ENCODE data around the gene OPRPN.

Gene OPRPN

GRCh38 chr4:70399319-70399718 is 1.6 kb downstream of the OPRPN start:
- H4K8ac ChIP-seq (ENCODE audit: low read depth, low read length): no peak overlapping the region
- H3K36me3 ChIP-seq (replicated peaks in 1 of 2; ENCODE audit: control insufficient read depth in 2 of 2, insufficient read depth in 2 of 2, low read length in 2 of 2): no peaks in the 10 kb centered on the region
- no CpG with 5 or more reads among the region's 1 CpG for WGBS, 2 donors (ENCODE audit: extremely low coverage in 2 of 2, insufficient read length in 2 of 2, insufficient replicate concordance in 1 of 2)

GRCh38 chr4:70402762-70403161 is 5.0 kb downstream of the OPRPN start:
- H3K9ac ChIP-seq (ENCODE audit: low read depth, low read length, poor library complexity): no peak overlapping the region
- no peak overlapping the region for H2BK15ac ChIP-seq (ENCODE audit: low read length)
- no peak for DNase-seq (ENCODE audit: low spot score)
- H3K79me1 ChIP-seq (ENCODE audit: low read depth, low read length): no peaks in the 10 kb centered on the region
- H3K4me2 ChIP-seq (ENCODE audit: insufficient read depth, low read length, poor library complexity, severe bottlenecking): no peak overlapping the region
- H2BK120ac ChIP-seq (ENCODE audit: low read depth, low read length): no peak overlapping the region
- no peak overlapping the region for H4K91ac ChIP-seq (ENCODE audit: low read depth, low read length, poor library complexity)
- H2AFZ ChIP-seq (ENCODE audit: low read length): no peak overlapping the region
- no peak overlapping the region for H3K4me3 ChIP-seq (ENCODE audit: low read length in 2 of 2)
- H2BK12ac ChIP-seq (ENCODE audit: low read length): no peak overlapping the region
- no peak overlapping the region for H3K27ac ChIP-seq (replicated peaks; ENCODE audit: low read length)
- H3K4me1 ChIP-seq (ENCODE audit: control insufficient read depth in 2 of 2, insufficient read depth in 1 of 2, low read depth in 1 of 2, low read length in 2 of 2): no peaks in the 10 kb centered on the region
- no peak overlapping the region for H3K18ac ChIP-seq (ENCODE audit: low read length)
- no peak overlapping the region for H3K4ac ChIP-seq (ENCODE audit: low read length)
- H3K36me3 ChIP-seq (replicated peaks in 1 of 2; ENCODE audit: control insufficient read depth in 2 of 2, insufficient read depth in 2 of 2, low read length in 2 of 2): no peaks in the 10 kb centered on the region
- H3K27me3 ChIP-seq (ENCODE audit: control insufficient read depth in 3 of 3, insufficient read depth in 3 of 3, low read depth in 1 of 3, low read length in 3 of 3): no peaks in the 10 kb centered on the region
- H2AK5ac ChIP-seq (ENCODE audit: low read depth, low read length): no peak overlapping the region
- no peak overlapping the region for H4K8ac ChIP-seq (ENCODE audit: low read depth, low read length)
- H3K14ac ChIP-seq (ENCODE audit: low read length): no peak overlapping the region
- WGBS, 2 donors (ENCODE audit: extremely low coverage in 2 of 2, insufficient read length in 2 of 2, insufficient replicate concordance in 1 of 2): no CpG with 5 or more reads among the region's 1 CpG
- no peak overlapping the region for H2BK5ac ChIP-seq (ENCODE audit: low read length)
- no peak overlapping the region for H3K23ac ChIP-seq (ENCODE audit: low read depth, low read length, poor library complexity)
- no peaks in the 10 kb centered on the region for H3K9me3 ChIP-seq (replicated peaks in 1 of 2; ENCODE audit: control insufficient read depth in 2 of 2, insufficient read depth in 1 of 2, low read depth in 1 of 2, low read length in 2 of 2)

More at GRCh38 chr4:70399319-70399718, 1.6 kb downstream of the OPRPN start:
- Histone ChIP-seq H3K4me2 (ENCODE audit: insufficient read depth, low read length, poor library complexity, severe bottlenecking) (no peak overlapping the region), H3K27me3 (ENCODE audit: control insufficient read depth in 3 of 3, insufficient read depth in 3 of 3, low read depth in 1 of 3, low read length in 3 of 3) (no peaks in the 10 kb centered on the region), H4K91ac (ENCODE audit: low read depth, low read length, poor library complexity) (no peak overlapping the region), H3K9me3 (replicated peaks in 1 of 2; ENCODE audit: control insufficient read depth in 2 of 2, insufficient read depth in 1 of 2, low read depth in 1 of 2, low read length in 2 of 2) (no peaks in the 10 kb centered on the region), H3K18ac (ENCODE audit: low read length) (no peak overlapping the region), H2AFZ (ENCODE audit: low read length) (no peak overlapping the region), H2BK5ac (ENCODE audit: low read length) (no peak overlapping the region), H3K14ac (ENCODE audit: low read length) (no peak overlapping the region), H2BK15ac (ENCODE audit: low read length) (no peak overlapping the region), H3K4ac (ENCODE audit: low read length) (no peak overlapping the region), H2BK120ac (ENCODE audit: low read depth, low read length) (no peak overlapping the region), H3K4me1 (ENCODE audit: control insufficient read depth in 2 of 2, insufficient read depth in 1 of 2, low read depth in 1 of 2, low read length in 2 of 2) (no peaks in the 10 kb centered on the region), H3K9ac (ENCODE audit: low read depth, low read length, poor library complexity) (no peak overlapping the region), H2AK5ac (ENCODE audit: low read depth, low read length) (no peak overlapping the region), H3K79me1 (ENCODE audit: low read depth, low read length) (no peaks in the 10 kb centered on the region), H2BK12ac (ENCODE audit: low read length) (no peak overlapping the region), H3K27ac (replicated peaks; ENCODE audit: low read length) (no peak overlapping the region), H3K4me3 (ENCODE audit: low read length in 2 of 2) (no peak overlapping the region), H3K23ac (ENCODE audit: low read depth, low read length, poor library complexity) (no peak overlapping the region)
- no peak for DNase-seq (ENCODE audit: low spot score)

GRCh38 chr4:70405765-70406164 is 8.0 kb downstream of the OPRPN start:
- Histone ChIP-seq H3K9ac (ENCODE audit: low read depth, low read length, poor library complexity) (no peak overlapping the region), H4K8ac (ENCODE audit: low read depth, low read length) (no peak overlapping the region), H3K36me3 (replicated peaks in 1 of 2; ENCODE audit: control insufficient read depth in 2 of 2, insufficient read depth in 2 of 2, low read length in 2 of 2) (no peaks in the 10 kb centered on the region), H2BK15ac (ENCODE audit: low read length) (no peak overlapping the region), H3K23ac (ENCODE audit: low read depth, low read length, poor library complexity) (no peak overlapping the region), H3K27me3 (ENCODE audit: control insufficient read depth in 3 of 3, insufficient read depth in 3 of 3, low read depth in 1 of 3, low read length in 3 of 3) (no peaks in the 10 kb centered on the region), H2AFZ (ENCODE audit: low read length) (no peak overlapping the region), H2BK120ac (ENCODE audit: low read depth, low read length) (no peak overlapping the region), H3K4me3 (ENCODE audit: low read length in 2 of 2) (no peak overlapping the region), H3K9me3 (replicated peaks in 1 of 2; ENCODE audit: control insufficient read depth in 2 of 2, insufficient read depth in 1 of 2, low read depth in 1 of 2, low read length in 2 of 2) (no peaks in the 10 kb centered on the region), H3K4me1 (ENCODE audit: control insufficient read depth in 2 of 2, insufficient read depth in 1 of 2, low read depth in 1 of 2, low read length in 2 of 2) (no peaks in the 10 kb centered on the region), H2BK5ac (ENCODE audit: low read length) (no peak overlapping the region), H2BK12ac (ENCODE audit: low read length) (no peak overlapping the region), H3K27ac (replicated peaks; ENCODE audit: low read length) (no peak overlapping the region), H2AK5ac (ENCODE audit: low read depth, low read length) (no peak overlapping the region), H3K4ac (ENCODE audit: low read length) (no peak overlapping the region), H3K18ac (ENCODE audit: low read length) (no peak overlapping the region), H4K91ac (ENCODE audit: low read depth, low read length, poor library complexity) (no peak overlapping the region), H3K79me1 (ENCODE audit: low read depth, low read length) (no peaks in the 10 kb centered on the region), H3K4me2 (ENCODE audit: insufficient read depth, low read length, poor library complexity, severe bottlenecking) (no peak overlapping the region), H3K14ac (ENCODE audit: low read length) (no peak overlapping the region)
- WGBS, 2 donors (ENCODE audit: extremely low coverage in 2 of 2, insufficient read length in 2 of 2, insufficient replicate concordance in 1 of 2): no CpG with 5 or more reads among the region's 6 CpGs
- no peak for DNase-seq (ENCODE audit: low spot score)

- no peak overlapping the region for H3K18ac ChIP-seq (ENCODE audit: low read length)
- H4K91ac ChIP-seq (ENCODE audit: low read depth, low read length, poor library complexity): no peak overlapping the region
- no peak overlapping the region for H2AK5ac ChIP-seq (ENCODE audit: low read depth, low read length)
- no peaks in the 10 kb centered on the region for H3K4me1 ChIP-seq (ENCODE audit: control insufficient read depth in 2 of 2, insufficient read depth in 1 of 2, low read depth in 1 of 2, low read length in 2 of 2)
- no peaks in the 10 kb centered on the region for H3K27me3 ChIP-seq (ENCODE audit: control insufficient read depth in 3 of 3, insufficient read depth in 3 of 3, low read depth in 1 of 3, low read length in 3 of 3)
- H3K14ac ChIP-seq (ENCODE audit: low read length): no peak overlapping the region
- H2BK12ac ChIP-seq (ENCODE audit: low read length): no peak overlapping the region
- no peaks in the 10 kb centered on the region for H3K36me3 ChIP-seq (replicated peaks in 1 of 2; ENCODE audit: control insufficient read depth in 2 of 2, insufficient read depth in 2 of 2, low read length in 2 of 2)
- H2BK120ac ChIP-seq (ENCODE audit: low read depth, low read length): no peak overlapping the region
- no peak for DNase-seq (ENCODE audit: low spot score)
- no peak overlapping the region for H2AFZ ChIP-seq (ENCODE audit: low read length)
- WGBS, 2 donors (ENCODE audit: extremely low coverage in 2 of 2, insufficient read length in 2 of 2, insufficient replicate concordance in 1 of 2): no CpG with 5 or more reads among the region's 1 CpG
- no peak overlapping the region for H3K27ac ChIP-seq (replicated peaks; ENCODE audit: low read length)
- no peak overlapping the region for H4K8ac ChIP-seq (ENCODE audit: low read depth, low read length)
- H2BK15ac ChIP-seq (ENCODE audit: low read length): no peak overlapping the region
- no peak overlapping the region for H3K9ac ChIP-seq (ENCODE audit: low read depth, low read length, poor library complexity)
- no peaks in the 10 kb centered on the region for H3K9me3 ChIP-seq (replicated peaks in 1 of 2; ENCODE audit: control insufficient read depth in 2 of 2, insufficient read depth in 1 of 2, low read depth in 1 of 2, low read length in 2 of 2)
- H3K4me3 ChIP-seq (ENCODE audit: low read length in 2 of 2): no peak overlapping the region
- no peak overlapping the region for H3K4me2 ChIP-seq (ENCODE audit: insufficient read depth, low read length, poor library complexity, severe bottlenecking)
- H2BK5ac ChIP-seq (ENCODE audit: low read length): no peak overlapping the region
- no peak overlapping the region for H3K23ac ChIP-seq (ENCODE audit: low read depth, low read length, poor library complexity)
- no peak overlapping the region for H3K4ac ChIP-seq (ENCODE audit: low read length)
- H3K79me1 ChIP-seq (ENCODE audit: low read depth, low read length): no peaks in the 10 kb centered on the region
Measured at GRCh38 chr4:70425306-70425705, 27.6 kb downstream of the OPRPN start.
